Cardiac muscle cell (in vitro differentiated cells and primary cell): Measurements from ENCODE around the gene C20orf144. TPM values are rescaled to one million over a fixed set of nuclear protein-coding genes. Genes with fewer than 3 reads are reported as not detected.

Source experiments
- DNase-seq, 2 donors: peaks; one replicate each; pipeline versions ENCODE4 v3.0.0 to v3.0.0-alpha.2; 2010 to 2017; ENCODE audit warnings: low read depth in 1 of 2, low spot score in 1 of 2
- H3K27ac ChIP-seq: fragments of 200-600 bp; sonication (generic); 2 replicates; pipeline ENCODE4 v1.5.1; 2016
- H3K27me3 ChIP-seq: fragments of 200-600 bp; sonication (generic); 2 replicates; pipeline ENCODE4 v1.6.0; 2016; ENCODE audit warnings: control low read depth
- H3K36me3 ChIP-seq: fragments of 200-600 bp; sonication (generic); 2 replicates; pipeline ENCODE4 v1.5.1; 2016; ENCODE audit warnings: control low read depth
- H3K4me1 ChIP-seq: fragments of 200-600 bp; sonication (generic); 2 replicates; pipeline ENCODE4 v1.8.1; 2017; ENCODE audit warnings: low read depth, mild to moderate bottlenecking, mixed run types
- H3K4me3 ChIP-seq: fragments of 200-600 bp; sonication (generic); 2 replicates; pipeline ENCODE4 v1.5.1; 2016; ENCODE audit warnings: mild to moderate bottlenecking
- H3K9me3 ChIP-seq: fragments of 200-600 bp; sonication (generic); 2 replicates; pipeline ENCODE4 v1.5.1; 2017; ENCODE audit warnings: low read depth, mild to moderate bottlenecking, control low read depth
- polyA plus RNA-seq: library from polyadenylated mRNA; unstranded; fragments of >200 nt; fragmentation: Nextera tagmentation; extraction: Ambion mirVana; gene quantifications from 2 replicates; pipeline ENCODE4 v1.2.1, GENCODE V29; 2016
- total RNA-seq: library from RNA; depleted of rRNA; stranded (reverse); fragments of >200 nt; gene quantifications from 2 replicates; pipeline ENCODE4 v1.2.3, GENCODE V29; 2016
- TF ChIP-seq, protein P1 (sequence below): IDR thresholded peaks from 2 replicates; pipeline ENCODE4 v1.5.1; 2012; ENCODE audit warnings: low read depth, mild to moderate bottlenecking, low read length

Gene C20orf144
- total RNA-seq (0.21 TPM in 1 of 2 replicates, not detected in the other), polyA plus RNA-seq (1.4 and 1.9 TPM in 2 replicates)

DNA sequence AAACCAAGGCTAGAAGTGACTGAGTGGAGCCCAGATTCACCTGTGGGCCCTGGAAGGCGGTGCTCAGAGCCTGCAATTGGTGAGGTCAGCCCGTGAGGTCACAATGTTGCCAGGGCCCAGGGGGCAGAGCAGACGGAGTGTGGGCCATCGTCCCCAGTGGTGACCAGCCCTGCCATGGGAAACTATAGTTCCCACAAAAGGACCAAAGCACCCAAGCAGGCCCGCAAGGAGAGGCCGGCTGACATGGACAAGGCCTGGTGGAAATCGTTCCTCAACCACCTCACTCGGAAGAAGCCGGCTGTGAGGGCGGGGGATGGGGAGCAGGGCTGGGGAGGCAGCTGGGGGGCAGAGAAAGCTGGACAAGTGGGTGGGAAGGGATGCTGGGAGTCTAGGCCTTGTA, at the start of gene C20orf144:
Gene C20orf144, plus strand, starts transcription at position 156 of the 400 bp plus-strand sequence. Its CDS starts 19 bp downstream, at position 175.
- Histone ChIP-seq H3K27me3 (no peaks in the 10 kb centered on the region), H3K9me3 (no peaks in the 10 kb centered on the region), H3K4me3 (peak within 1 kb of the TSS; percentile 44), H3K27ac (peak within 1 kb of the TSS; percentile 29), H3K36me3 (peaks cover 18% of the 10 kb centered on the region), H3K4me1 (peaks cover 11% of the 10 kb centered on the region)
- DNase-seq: no peak
- TF ChIP-seq, protein P1, sequence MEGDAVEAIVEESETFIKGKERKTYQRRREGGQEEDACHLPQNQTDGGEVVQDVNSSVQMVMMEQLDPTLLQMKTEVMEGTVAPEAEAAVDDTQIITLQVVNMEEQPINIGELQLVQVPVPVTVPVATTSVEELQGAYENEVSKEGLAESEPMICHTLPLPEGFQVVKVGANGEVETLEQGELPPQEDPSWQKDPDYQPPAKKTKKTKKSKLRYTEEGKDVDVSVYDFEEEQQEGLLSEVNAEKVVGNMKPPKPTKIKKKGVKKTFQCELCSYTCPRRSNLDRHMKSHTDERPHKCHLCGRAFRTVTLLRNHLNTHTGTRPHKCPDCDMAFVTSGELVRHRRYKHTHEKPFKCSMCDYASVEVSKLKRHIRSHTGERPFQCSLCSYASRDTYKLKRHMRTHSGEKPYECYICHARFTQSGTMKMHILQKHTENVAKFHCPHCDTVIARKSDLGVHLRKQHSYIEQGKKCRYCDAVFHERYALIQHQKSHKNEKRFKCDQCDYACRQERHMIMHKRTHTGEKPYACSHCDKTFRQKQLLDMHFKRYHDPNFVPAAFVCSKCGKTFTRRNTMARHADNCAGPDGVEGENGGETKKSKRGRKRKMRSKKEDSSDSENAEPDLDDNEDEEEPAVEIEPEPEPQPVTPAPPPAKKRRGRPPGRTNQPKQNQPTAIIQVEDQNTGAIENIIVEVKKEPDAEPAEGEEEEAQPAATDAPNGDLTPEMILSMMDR: no peak

DNA sequence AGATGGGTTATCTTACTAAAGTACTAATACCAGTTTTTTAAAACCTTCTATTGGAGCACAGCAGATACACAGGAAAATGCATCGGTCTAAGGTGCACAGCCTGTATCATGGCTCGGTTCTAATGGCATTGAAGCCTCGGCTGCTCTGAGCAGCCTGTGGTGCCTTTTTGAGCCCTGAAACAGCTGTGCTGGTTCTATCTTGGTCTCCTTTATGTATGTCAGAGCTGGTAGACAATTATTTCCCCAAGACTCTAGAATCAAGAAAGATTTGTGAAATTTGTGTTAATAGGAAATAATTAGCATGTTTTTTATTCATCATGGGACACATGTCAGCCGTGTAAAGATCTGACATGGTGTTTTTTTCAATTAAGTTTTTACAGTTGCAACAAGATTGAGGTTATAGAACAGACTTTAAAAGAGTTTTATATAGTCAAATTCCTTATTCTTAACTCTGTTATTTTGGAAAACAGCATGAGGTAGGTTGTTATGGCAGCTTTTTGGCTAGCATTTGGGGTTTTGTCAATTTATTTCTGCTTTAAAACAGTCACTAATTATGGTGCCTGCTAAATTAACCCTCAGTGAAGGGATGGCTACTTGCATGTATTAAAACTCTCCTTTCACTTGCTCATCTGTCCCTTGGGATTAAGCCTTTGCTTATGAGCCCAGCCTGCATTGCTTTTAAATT, 40.3 kb upstream of the C20orf144 start:
- no peak for DNase-seq
- H3K27ac ChIP-seq: no peak overlapping the region
- no peaks in the 10 kb centered on the region for H3K27me3 ChIP-seq
- H3K4me3 ChIP-seq: no peak overlapping the region
- H3K4me1 ChIP-seq: no peaks in the 10 kb centered on the region
- H3K9me3 ChIP-seq: no peaks in the 10 kb centered on the region
- TF ChIP-seq, protein P1: no peak
- H3K36me3 ChIP-seq: peaks cover 35% of the 10 kb centered on the region

DNA sequence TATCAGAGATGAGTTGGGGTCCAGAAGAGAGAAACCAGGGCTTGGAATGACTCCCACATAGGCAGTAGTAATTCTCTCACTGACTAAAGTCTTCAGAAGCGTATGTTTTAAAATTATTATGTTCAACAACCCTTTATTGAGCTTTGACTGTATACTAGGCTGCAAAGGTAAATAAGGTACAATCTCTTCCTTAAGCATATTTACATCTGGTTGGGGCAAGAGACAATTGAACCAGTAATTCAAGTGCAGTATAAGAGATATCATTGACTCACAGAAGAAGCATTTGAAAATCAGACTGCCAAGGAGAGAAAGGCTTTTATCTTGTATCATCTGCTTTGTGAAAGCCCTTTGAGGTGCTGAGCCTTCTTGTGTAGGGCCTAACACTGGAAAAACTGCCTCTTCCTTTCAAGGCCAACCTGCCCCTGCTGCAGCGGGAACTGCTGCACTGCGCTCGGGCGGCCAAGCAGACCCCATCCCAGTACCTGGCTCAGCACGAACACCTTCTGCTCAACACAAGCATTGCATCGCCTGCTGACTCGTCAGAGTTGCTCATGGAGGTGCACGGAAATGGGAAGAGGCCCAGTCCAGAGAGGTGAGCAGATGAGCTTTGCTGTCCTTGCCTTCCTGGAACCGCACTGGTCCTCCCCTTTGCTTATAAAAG, 39.3 kb upstream of the C20orf144 start:
- no peaks in the 10 kb centered on the region for H3K9me3 ChIP-seq
- no peak overlapping the region for H3K4me3 ChIP-seq
- H3K27ac ChIP-seq: no peak overlapping the region
- no peaks in the 10 kb centered on the region for H3K4me1 ChIP-seq
- H3K36me3 ChIP-seq: peaks cover 40% of the 10 kb centered on the region
- no peak for DNase-seq
- no peaks in the 10 kb centered on the region for H3K27me3 ChIP-seq
- TF ChIP-seq, protein P1: no peak

DNA sequence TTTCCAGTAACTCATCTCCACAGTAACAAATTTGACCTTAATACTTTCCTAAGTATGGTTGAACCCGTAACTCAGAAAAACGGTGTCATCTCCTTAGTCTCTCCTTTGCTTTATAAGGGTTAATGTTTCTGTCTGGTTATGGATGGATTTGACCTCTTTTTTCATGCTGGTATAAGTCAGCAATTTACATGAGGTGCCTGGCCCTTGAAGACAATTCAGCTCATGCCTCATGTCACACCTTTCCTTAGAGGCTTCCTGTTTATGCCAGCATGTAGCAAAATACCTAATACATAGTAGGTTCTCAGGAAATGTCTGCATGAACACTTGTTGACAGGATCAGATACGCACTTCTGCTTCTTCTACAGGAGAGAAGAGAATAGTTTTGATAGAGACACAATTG, 37.7 kb upstream of the C20orf144 start:
- DNase-seq: no peak
- Histone ChIP-seq H3K4me3 (no peak overlapping the region), H3K27me3 (no peaks in the 10 kb centered on the region), H3K4me1 (no peaks in the 10 kb centered on the region), H3K9me3 (no peaks in the 10 kb centered on the region), H3K36me3 (peaks cover 55% of the 10 kb centered on the region), H3K27ac (no peak overlapping the region)
- TF ChIP-seq, protein P1: no peak

DNA sequence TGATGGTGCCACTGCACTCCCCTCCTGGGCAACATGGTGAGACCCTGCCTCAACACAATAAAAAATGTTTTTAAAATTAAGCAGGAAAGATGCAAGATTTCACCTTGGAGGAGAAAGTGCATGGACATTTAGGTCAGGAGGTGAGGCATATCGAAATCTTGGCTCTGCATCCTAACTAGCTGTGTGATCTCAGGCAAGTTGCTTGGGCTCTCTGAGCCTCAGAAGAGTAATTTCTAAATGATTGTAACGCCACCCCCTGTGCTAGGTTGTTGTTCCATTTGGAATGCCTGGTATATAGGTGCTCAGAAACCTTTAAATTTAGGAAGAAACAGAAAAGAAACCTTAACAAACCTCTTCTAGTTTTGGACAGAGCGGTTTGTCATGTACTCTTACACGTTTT, 35.9 kb upstream of the C20orf144 start:
- Histone ChIP-seq H3K27me3 (no peaks in the 10 kb centered on the region), H3K36me3 (peaks cover 62% of the 10 kb centered on the region), H3K4me3 (no peak overlapping the region), H3K27ac (no peak overlapping the region), H3K4me1 (no peaks in the 10 kb centered on the region), H3K9me3 (no peaks in the 10 kb centered on the region)
- TF ChIP-seq, protein P1: no peak
- DNase-seq: no peak
